Measurements from ENCODE around the gene GJC1. TPM values are rescaled to one million over a fixed set of nuclear protein-coding genes. Genes with fewer than 3 reads are reported as not detected.

The GJC1 gene
- total RNA-seq, 1 experiment from 2014 or later, result 89.4 TPM

DNA sequence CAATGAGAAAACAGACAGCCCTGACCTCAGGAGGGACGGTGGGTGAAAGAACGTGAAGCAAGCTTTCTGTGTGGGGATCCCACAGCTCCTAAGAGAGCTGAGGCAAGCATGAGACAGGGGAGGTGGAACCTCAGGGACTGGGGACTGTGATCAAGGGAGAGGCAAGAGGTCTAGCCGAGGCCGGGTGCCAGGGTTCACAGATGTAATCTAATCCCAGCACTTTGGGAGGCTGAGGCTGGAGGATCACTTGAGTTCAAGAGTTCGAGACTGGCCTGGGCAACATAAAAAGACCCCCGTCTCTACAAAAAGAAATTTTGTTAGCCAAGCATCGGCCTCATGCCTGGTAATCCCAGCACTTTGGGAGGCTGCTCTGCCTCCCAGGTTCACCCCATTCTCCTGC is 75.8 kb downstream of the GJC1 start:
- intact Hi-C loops (cut with micrococcal nuclease; ENCODE audit: unreplicated experiment), result no loop called here
- in situ Hi-C loops (cut with HindIII; ENCODE audit: low pct_unique_long_range_greater_than_20kb, low sequenced_read_pairs), result no loop called here
- ChIA-PET POLR2A (interaction anchor here (0.6 kb wide), 1 partner anchor 292 kb away, joined by 7 read pairs; no protein-coding TSS in a partner anchor), CTCF (no interaction called here)
- TF ChIP-seq SIN3A (IDR thresholded peaks at IDR 0.05; ENCODE audit: borderline replicate concordance, insufficient read depth, low read depth, low read length) (no peak), POLR2AphosphoS5 (IDR thresholded peaks at IDR 0.05; ENCODE audit: low read depth, low read length) (no peak), TCF7L2 (IDR thresholded peaks at IDR 0.05; ENCODE audit: low read depth, low read length) (no peak)
- TF ChIP-seq, protein P1, sequence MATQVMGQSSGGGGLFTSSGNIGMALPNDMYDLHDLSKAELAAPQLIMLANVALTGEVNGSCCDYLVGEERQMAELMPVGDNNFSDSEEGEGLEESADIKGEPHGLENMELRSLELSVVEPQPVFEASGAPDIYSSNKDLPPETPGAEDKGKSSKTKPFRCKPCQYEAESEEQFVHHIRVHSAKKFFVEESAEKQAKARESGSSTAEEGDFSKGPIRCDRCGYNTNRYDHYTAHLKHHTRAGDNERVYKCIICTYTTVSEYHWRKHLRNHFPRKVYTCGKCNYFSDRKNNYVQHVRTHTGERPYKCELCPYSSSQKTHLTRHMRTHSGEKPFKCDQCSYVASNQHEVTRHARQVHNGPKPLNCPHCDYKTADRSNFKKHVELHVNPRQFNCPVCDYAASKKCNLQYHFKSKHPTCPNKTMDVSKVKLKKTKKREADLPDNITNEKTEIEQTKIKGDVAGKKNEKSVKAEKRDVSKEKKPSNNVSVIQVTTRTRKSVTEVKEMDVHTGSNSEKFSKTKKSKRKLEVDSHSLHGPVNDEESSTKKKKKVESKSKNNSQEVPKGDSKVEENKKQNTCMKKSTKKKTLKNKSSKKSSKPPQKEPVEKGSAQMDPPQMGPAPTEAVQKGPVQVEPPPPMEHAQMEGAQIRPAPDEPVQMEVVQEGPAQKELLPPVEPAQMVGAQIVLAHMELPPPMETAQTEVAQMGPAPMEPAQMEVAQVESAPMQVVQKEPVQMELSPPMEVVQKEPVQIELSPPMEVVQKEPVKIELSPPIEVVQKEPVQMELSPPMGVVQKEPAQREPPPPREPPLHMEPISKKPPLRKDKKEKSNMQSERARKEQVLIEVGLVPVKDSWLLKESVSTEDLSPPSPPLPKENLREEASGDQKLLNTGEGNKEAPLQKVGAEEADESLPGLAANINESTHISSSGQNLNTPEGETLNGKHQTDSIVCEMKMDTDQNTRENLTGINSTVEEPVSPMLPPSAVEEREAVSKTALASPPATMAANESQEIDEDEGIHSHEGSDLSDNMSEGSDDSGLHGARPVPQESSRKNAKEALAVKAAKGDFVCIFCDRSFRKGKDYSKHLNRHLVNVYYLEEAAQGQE (IDR thresholded peaks at IDR 0.05; ENCODE audit: insufficient read depth in 1 of 2, low read depth in 2 of 2, low read length in 1 of 2), result no peak
- TF ChIP-seq, protein P2, sequence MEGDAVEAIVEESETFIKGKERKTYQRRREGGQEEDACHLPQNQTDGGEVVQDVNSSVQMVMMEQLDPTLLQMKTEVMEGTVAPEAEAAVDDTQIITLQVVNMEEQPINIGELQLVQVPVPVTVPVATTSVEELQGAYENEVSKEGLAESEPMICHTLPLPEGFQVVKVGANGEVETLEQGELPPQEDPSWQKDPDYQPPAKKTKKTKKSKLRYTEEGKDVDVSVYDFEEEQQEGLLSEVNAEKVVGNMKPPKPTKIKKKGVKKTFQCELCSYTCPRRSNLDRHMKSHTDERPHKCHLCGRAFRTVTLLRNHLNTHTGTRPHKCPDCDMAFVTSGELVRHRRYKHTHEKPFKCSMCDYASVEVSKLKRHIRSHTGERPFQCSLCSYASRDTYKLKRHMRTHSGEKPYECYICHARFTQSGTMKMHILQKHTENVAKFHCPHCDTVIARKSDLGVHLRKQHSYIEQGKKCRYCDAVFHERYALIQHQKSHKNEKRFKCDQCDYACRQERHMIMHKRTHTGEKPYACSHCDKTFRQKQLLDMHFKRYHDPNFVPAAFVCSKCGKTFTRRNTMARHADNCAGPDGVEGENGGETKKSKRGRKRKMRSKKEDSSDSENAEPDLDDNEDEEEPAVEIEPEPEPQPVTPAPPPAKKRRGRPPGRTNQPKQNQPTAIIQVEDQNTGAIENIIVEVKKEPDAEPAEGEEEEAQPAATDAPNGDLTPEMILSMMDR (IDR thresholded peaks at IDR 0.05), result no peak
- peak; percentile 32; the same call in 1 of the 2 replicates for ATAC-seq
- BruUV-seq (replicated peaks), result no TSS peak
- H3K9me3 ChIP-seq (ENCODE audit: control insufficient read depth, insufficient read depth, low read depth, low read length), result no peaks in the 10 kb centered on the region
- no peaks in the 10 kb centered on the region for H3K4me1 ChIP-seq (ENCODE audit: control insufficient read depth, insufficient read depth, low read length)
- no peak overlapping the region for H3K27ac ChIP-seq (ENCODE audit: low read length)
- no peaks in the 10 kb centered on the region; the same call in 1 of the 2 replicates for H3K36me3 ChIP-seq (ENCODE audit: control insufficient read depth, insufficient read depth, low read length)
- H3K27me3 ChIP-seq (ENCODE audit: control insufficient read depth, insufficient read depth, low read length), result no peaks in the 10 kb centered on the region
- H3K4me3 ChIP-seq (ENCODE audit: low read depth in 2 of 2, low read length in 2 of 2), result no peak overlapping the region
- DNase-seq (ENCODE audit: low read depth, low spot score), result no peak

DNA sequence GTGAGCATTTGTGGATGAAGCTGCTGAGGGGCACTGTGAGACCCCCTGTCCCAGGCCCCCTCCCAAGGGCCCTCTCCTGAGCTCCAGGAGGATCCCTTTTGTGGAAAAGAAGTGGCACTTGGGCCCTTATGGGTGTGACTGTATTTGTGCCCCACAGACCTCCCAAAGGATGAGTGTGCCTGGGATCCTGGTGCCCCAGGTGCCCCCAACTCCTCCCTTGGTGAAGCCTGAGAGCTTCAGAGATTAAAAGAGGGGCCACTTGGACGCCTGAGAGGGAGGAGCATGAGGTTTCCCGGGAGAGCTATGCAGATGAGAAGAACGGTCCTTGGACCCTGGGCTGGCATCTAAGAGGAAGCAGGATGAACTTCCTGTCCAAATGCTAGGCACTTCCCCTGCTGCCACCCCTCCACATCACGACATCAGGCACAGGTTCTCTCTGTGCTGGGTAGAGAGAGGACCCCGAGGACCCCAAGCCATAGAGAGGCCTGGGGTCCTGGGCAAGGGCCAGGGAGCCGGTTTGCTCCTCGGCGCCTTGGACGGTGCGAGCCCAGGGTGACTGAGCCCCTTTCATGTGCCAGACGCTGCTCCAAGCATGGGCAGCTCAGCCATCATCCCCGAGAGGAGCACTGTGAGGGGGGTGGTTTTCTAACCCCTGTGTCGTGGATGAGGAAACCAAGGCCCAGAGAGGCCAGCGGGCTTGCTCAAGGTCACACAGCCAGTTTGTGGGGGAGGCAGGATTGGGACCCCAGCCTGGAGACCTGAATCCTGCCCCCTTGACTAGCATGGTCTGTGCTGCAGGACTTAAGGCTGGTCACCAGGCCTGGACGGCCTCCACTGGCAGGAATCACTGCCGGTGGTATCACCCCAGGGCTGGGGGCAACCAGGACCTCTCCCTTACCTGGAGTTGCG is 76.9 kb downstream of the GJC1 start:
- intact Hi-C loops (cut with micrococcal nuclease; ENCODE audit: unreplicated experiment), result no loop called here
- Histone ChIP-seq H3K27ac (ENCODE audit: low read length) (no peak overlapping the region), H3K9me3 (ENCODE audit: control insufficient read depth, insufficient read depth, low read depth, low read length) (no peaks in the 10 kb centered on the region), H3K4me3 (ENCODE audit: low read depth in 2 of 2, low read length in 2 of 2) (no peak overlapping the region), H3K4me1 (ENCODE audit: control insufficient read depth, insufficient read depth, low read length) (no peaks in the 10 kb centered on the region), H3K27me3 (ENCODE audit: control insufficient read depth, insufficient read depth, low read length) (no peaks in the 10 kb centered on the region), H3K36me3 (ENCODE audit: control insufficient read depth, insufficient read depth, low read length) (no peaks in the 10 kb centered on the region)
- DNase-seq (ENCODE audit: low read depth, low spot score), result no peak
- BruUV-seq (replicated peaks), result no TSS peak
- POLR2A ChIA-PET, result no interaction called here
- TF ChIP-seq, protein P1 (IDR thresholded peaks at IDR 0.05; ENCODE audit: insufficient read depth in 1 of 2, low read depth in 2 of 2, low read length in 1 of 2), result no peak
- TF ChIP-seq POLR2AphosphoS5 (IDR thresholded peaks at IDR 0.05; ENCODE audit: low read depth, low read length) (no peak), SIN3A (IDR thresholded peaks at IDR 0.05; ENCODE audit: borderline replicate concordance, insufficient read depth, low read depth, low read length) (no peak), TCF7L2 (IDR thresholded peaks at IDR 0.05; ENCODE audit: low read depth, low read length) (no peak)
- TF ChIP-seq, protein P2 (IDR thresholded peaks at IDR 0.05), result no peak
- in situ Hi-C loops (cut with HindIII; ENCODE audit: low pct_unique_long_range_greater_than_20kb, low sequenced_read_pairs), result no loop called here
- no peak for ATAC-seq
- CTCF ChIA-PET, result interaction anchor here (1.0 kb wide), 1 partner anchor 11 kb away, joined by 3 read pairs; no protein-coding TSS in a partner anchor

All from Panc1 (cell line).